SK-N-MC (cell line): ENCODE measurements around the gene PSMF1.

Experiments
- DNase-seq: peaks from one replicate; pipeline ENCODE4 v3.0.0-alpha.2; 2011; ENCODE audit warnings: low read depth, low spot score
- H3K27ac ChIP-seq: fragments of 200-600 bp; sonication (generic); 2 replicates; pipeline ENCODE4 v1.5.1; 2016; ENCODE audit warnings: mixed run types
- H3K36me3 ChIP-seq: fragments of 200-600 bp; sonication (generic); 2 replicates; pipeline ENCODE4 v1.6.1; 2017; ENCODE audit warnings: antibody characterized with exemption, low read length, mixed read lengths; ENCODE audit not compliant: insufficient read depth
- H3K4me3 ChIP-seq: fragments of 200-600 bp; sonication (generic); 2 replicates; pipeline ENCODE4 v1.5.1; 2016
- H3K9ac ChIP-seq: fragments of 200-600 bp; sonication (generic); 2 replicates; pipeline ENCODE4 v1.8.0; 2017; ENCODE audit warnings: mixed run types, mixed read lengths; ENCODE audit not compliant: insufficient read length
- H3K9me3 ChIP-seq: fragments of 200-600 bp; sonication (generic); 2 replicates; pipeline ENCODE4 v1.6.1; 2017; ENCODE audit warnings: low read depth, mild to moderate bottlenecking, antibody characterized with exemption, low read length, moderate library complexity, mixed read lengths
- EZH2 ChIP-seq: fragments of 200-600 bp; sonication (generic); IDR thresholded peaks from one replicate; pipeline ENCODE4 v1.6.1; 2017; ENCODE audit warnings: antibody characterized with exemption
- FOXP2 ChIP-seq: optimal IDR thresholded peaks from 2 replicates; pipeline ENCODE3; 2011; ENCODE audit warnings: mild to moderate bottlenecking, moderate library complexity; ENCODE audit not compliant: insufficient read depth; ENCODE audit errors: extremely low read length, control extremely low read depth
- POLR2AphosphoS5 ChIP-seq: IDR thresholded peaks from 2 replicates; pipeline ENCODE4 v1.6.1; 2012; ENCODE audit warnings: mild to moderate bottlenecking, low read depth, low read length, borderline replicate concordance

PSMF1 gene

GRCh38 chr20:1195226-1195625 lies 76.8 kb downstream of the PSMF1 start:
- no peaks in the 10 kb centered on the region for H3K36me3 ChIP-seq
- H3K27ac ChIP-seq: no peak overlapping the region
- no peaks in the 10 kb centered on the region for H3K9me3 ChIP-seq
- DNase-seq: no peak
- no peak overlapping the region for H3K9ac ChIP-seq
- no peak overlapping the region for H3K4me3 ChIP-seq
- TF ChIP-seq EZH2: no peak
- no peak for TF ChIP-seq POLR2AphosphoS5
- no peak for TF ChIP-seq FOXP2

DNA sequence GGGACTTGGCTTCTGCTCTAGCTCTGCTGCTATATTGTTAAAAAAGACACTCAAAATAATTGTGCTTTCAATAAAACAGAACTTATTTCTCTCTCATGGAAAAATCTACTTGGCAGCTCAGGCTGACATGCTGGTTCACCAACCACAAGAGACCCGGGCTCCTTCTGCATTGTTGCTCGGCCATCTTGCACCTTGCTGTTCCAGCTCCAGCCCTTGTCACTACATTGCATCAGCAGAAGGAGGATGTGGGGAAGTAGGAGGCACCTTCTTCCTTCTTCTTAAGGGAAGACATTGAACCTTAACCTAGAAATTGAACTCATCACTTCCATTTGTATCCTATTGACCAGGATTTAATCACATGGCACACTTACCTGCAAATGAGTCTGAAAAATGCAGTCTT lies 78.2 kb downstream of the PSMF1 start:
- Histone ChIP-seq H3K9me3 (no peaks in the 10 kb centered on the region), H3K4me3 (no peak overlapping the region), H3K9ac (no peak overlapping the region), H3K36me3 (no peaks in the 10 kb centered on the region), H3K27ac (no peak overlapping the region)
- no peak for TF ChIP-seq EZH2
- TF ChIP-seq POLR2AphosphoS5: no peak
- no peak for TF ChIP-seq FOXP2
- no peak for DNase-seq

GRCh38 chr20:1197801-1198200 lies 79.4 kb downstream of the PSMF1 start:
- Histone ChIP-seq H3K9me3 (no peaks in the 10 kb centered on the region), H3K27ac (no peak overlapping the region), H3K9ac (no peak overlapping the region), H3K36me3 (no peaks in the 10 kb centered on the region), H3K4me3 (no peak overlapping the region)
- DNase-seq: no peak
- TF ChIP-seq FOXP2 (no peak), POLR2AphosphoS5 (no peak), EZH2 (no peak)

- TF ChIP-seq EZH2 (no peak), POLR2AphosphoS5 (no peak), FOXP2 (no peak)
- DNase-seq: no peak
- H3K36me3 ChIP-seq: no peaks in the 10 kb centered on the region
Measured at GRCh38 chr20:1198751-1199150, 80.3 kb downstream of the PSMF1 start.

GRCh38 chr20:1199212-1199873 lies 80.9 kb downstream of the PSMF1 start:
- H3K36me3 ChIP-seq: no peaks in the 10 kb centered on the region
- no peaks in the 10 kb centered on the region for H3K9me3 ChIP-seq
- TF ChIP-seq EZH2 (no peak), POLR2AphosphoS5 (no peak), FOXP2 (no peak)
- no peak overlapping the region for H3K4me3 ChIP-seq
- DNase-seq: no peak
- no peak overlapping the region for H3K9ac ChIP-seq
- H3K27ac ChIP-seq: no peak overlapping the region

More at GRCh38 chr20:1198751-1199150, 80.3 kb downstream of the PSMF1 start:
- Histone ChIP-seq H3K27ac (no peak overlapping the region), H3K9ac (no peak overlapping the region), H3K9me3 (no peaks in the 10 kb centered on the region), H3K4me3 (no peak overlapping the region)

- Histone ChIP-seq H3K9me3 (no peaks in the 10 kb centered on the region), H3K4me3 (no peak overlapping the region), H3K36me3 (no peaks in the 10 kb centered on the region), H3K9ac (no peak overlapping the region), H3K27ac (no peak overlapping the region)
- TF ChIP-seq POLR2AphosphoS5: no peak
- TF ChIP-seq FOXP2: no peak
- TF ChIP-seq EZH2: no peak
- DNase-seq: no peak
Measured at GRCh38 chr20:1199964-1200363, 81.6 kb downstream of the PSMF1 start.

- no peak within 1 kb of the TSS for H3K9ac ChIP-seq
- no peaks in the 10 kb centered on the region for H3K9me3 ChIP-seq
- DNase-seq: no peak
- TF ChIP-seq FOXP2 (no peak), EZH2 (no peak), POLR2AphosphoS5 (no peak)
- H3K27ac ChIP-seq: no peak within 1 kb of the TSS
- no peaks in the 10 kb centered on the region for H3K36me3 ChIP-seq
- H3K4me3 ChIP-seq: no peak within 1 kb of the TSS
Measured at GRCh38 chr20:1202762-1203504, 84.5 kb downstream of the PSMF1 start, which contains the start of gene C20orf202. Gene C20orf202 (plus strand): TSS chr20:1203454. CDS start chr20:1203586, 132 bp downstream.

- H3K9me3 ChIP-seq: no peaks in the 10 kb centered on the region
- no peak for DNase-seq
- no peak overlapping the region for H3K4me3 ChIP-seq
- H3K27ac ChIP-seq: no peak overlapping the region
- no peaks in the 10 kb centered on the region for H3K36me3 ChIP-seq
- TF ChIP-seq EZH2 (no peak), POLR2AphosphoS5 (no peak), FOXP2 (no peak)
- H3K9ac ChIP-seq: no peak overlapping the region
Measured at GRCh38 chr20:1203630-1204029, 85.2 kb downstream of the PSMF1 start.
